Measurements from ENCODE around the gene NXPH3.

The NXPH3 gene

GRCh38 chr17:49624896-49625295 is 49.2 kb downstream of the NXPH3 start:
- Histone ChIP-seq H3K79me2 (ENCODE audit: insufficient read depth, low read length) (peaks cover 59% of the 10 kb centered on the region), H3F3A (ENCODE audit: low read depth) (no peaks in the 10 kb centered on the region), H3K9me3 (ENCODE audit: insufficient read depth, low read depth, low read length) (no peaks in the 10 kb centered on the region), H2AFZ (ENCODE audit: low read length) (no peak overlapping the region), H4K20me1 (ENCODE audit: insufficient read depth, low read length, poor library complexity, severe bottlenecking) (peaks cover 22% of the 10 kb centered on the region), H3K4me1 (ENCODE audit: insufficient read depth, low read length, poor library complexity, severe bottlenecking) (peaks cover 10% of the 10 kb centered on the region), H3K36me3 (ENCODE audit: insufficient read depth, low read length) (peaks cover 30% of the 10 kb centered on the region), H3K4me2 (ENCODE audit: low read depth, low read length, poor library complexity, severe bottlenecking) (no peak overlapping the region), H3K9ac (ENCODE audit: low read depth, low read length, poor library complexity, severe bottlenecking) (no peak overlapping the region), H3K27me3 (ENCODE audit: insufficient read depth, low read length, poor library complexity, severe bottlenecking) (no peaks in the 10 kb centered on the region), H3K9me2 (replicated peaks; ENCODE audit: low read depth, low read length) (no peaks in the 10 kb centered on the region), H3K4me3 (ENCODE audit: low read length, poor library complexity, severe bottlenecking) (no peak overlapping the region)
- TF ChIP-seq EZH2phosphoT487 (IDR thresholded peaks at IDR 0.05; ENCODE audit: borderline replicate concordance) (no peak), CTCF (conservative IDR thresholded peaks at IDR 0.05; ENCODE audit: low read length) (no peak)

GRCh38 chr17:49629447-49629846 is 53.8 kb downstream of the NXPH3 start:
- H3K4me1 ChIP-seq (ENCODE audit: insufficient read depth, low read length, poor library complexity, severe bottlenecking), result no peaks in the 10 kb centered on the region
- H3F3A ChIP-seq (ENCODE audit: low read depth), result no peaks in the 10 kb centered on the region
- H3K4me2 ChIP-seq (ENCODE audit: low read depth, low read length, poor library complexity, severe bottlenecking), result no peak overlapping the region
- H3K27me3 ChIP-seq (ENCODE audit: insufficient read depth, low read length, poor library complexity, severe bottlenecking), result no peaks in the 10 kb centered on the region
- peaks cover 40% of the 10 kb centered on the region for H4K20me1 ChIP-seq (ENCODE audit: insufficient read depth, low read length, poor library complexity, severe bottlenecking)
- no peak overlapping the region for H2AFZ ChIP-seq (ENCODE audit: low read length)
- H3K36me3 ChIP-seq (ENCODE audit: insufficient read depth, low read length), result peaks cover 5% of the 10 kb centered on the region; the same call in 1 of the 2 replicates
- H3K9ac ChIP-seq (ENCODE audit: low read depth, low read length, poor library complexity, severe bottlenecking), result no peak overlapping the region
- H3K4me3 ChIP-seq (ENCODE audit: low read length, poor library complexity, severe bottlenecking), result no peak overlapping the region
- H3K9me2 ChIP-seq (replicated peaks; ENCODE audit: low read depth, low read length), result no peaks in the 10 kb centered on the region
- TF ChIP-seq EZH2phosphoT487 (IDR thresholded peaks at IDR 0.05; ENCODE audit: borderline replicate concordance), result no peak
- no peak for TF ChIP-seq CTCF (conservative IDR thresholded peaks at IDR 0.05; ENCODE audit: low read length)
- no peaks in the 10 kb centered on the region for H3K9me3 ChIP-seq (ENCODE audit: insufficient read depth, low read depth, low read length)
- H3K79me2 ChIP-seq (ENCODE audit: insufficient read depth, low read length), result peaks cover 85% of the 10 kb centered on the region

- no peak for TF ChIP-seq EZH2phosphoT487 (IDR thresholded peaks at IDR 0.05; ENCODE audit: borderline replicate concordance)
- no peak for TF ChIP-seq CTCF (conservative IDR thresholded peaks at IDR 0.05; ENCODE audit: low read length)
- Histone ChIP-seq H3K79me2 (ENCODE audit: insufficient read depth, low read length) (peaks cover 85% of the 10 kb centered on the region), H3K27me3 (ENCODE audit: insufficient read depth, low read length, poor library complexity, severe bottlenecking) (no peaks in the 10 kb centered on the region), H3K9ac (ENCODE audit: low read depth, low read length, poor library complexity, severe bottlenecking) (no peak overlapping the region), H4K20me1 (ENCODE audit: insufficient read depth, low read length, poor library complexity, severe bottlenecking) (peaks cover 42% of the 10 kb centered on the region), H3K9me2 (replicated peaks; ENCODE audit: low read depth, low read length) (no peaks in the 10 kb centered on the region), H3K4me3 (ENCODE audit: low read length, poor library complexity, severe bottlenecking) (no peak overlapping the region), H3K36me3 (ENCODE audit: insufficient read depth, low read length) (peaks cover 5% of the 10 kb centered on the region; the same call in 1 of the 2 replicates), H3F3A (ENCODE audit: low read depth) (no peaks in the 10 kb centered on the region), H3K4me1 (ENCODE audit: insufficient read depth, low read length, poor library complexity, severe bottlenecking) (no peaks in the 10 kb centered on the region), H2AFZ (ENCODE audit: low read length) (no peak overlapping the region), H3K4me2 (ENCODE audit: low read depth, low read length, poor library complexity, severe bottlenecking) (no peak overlapping the region), H3K9me3 (ENCODE audit: insufficient read depth, low read depth, low read length) (no peaks in the 10 kb centered on the region)
Observed at GRCh38 chr17:49630113-49630900, 54.6 kb downstream of the NXPH3 start.

Data from Loucy (cell line).